Tibial nerve (tissue), 4 donors: ENCODE results near the gene NR1H4. TPM values are rescaled to one million over a fixed set of nuclear protein-coding genes. Genes with fewer than 3 reads are reported as not detected.
"Not testable (repeated sequence)": the region's sequence is repeated elsewhere in the genome, so short reads cannot be mapped to it uniquely, and the experiment has no call there.

Experiments
- DNase-seq, 2 donors: peaks; one replicate each; pipeline ENCODE4 v3.0.0-alpha.2; 2019; ENCODE audit warnings: low spot score in 2 of 2
- H3K27ac ChIP-seq, 4 donors: fragments of 200-600 bp; sonication (generic) in 3 of 4; one replicate each; pipeline ENCODE4 v1.5.1; 2017 to 2019; ENCODE audit warnings: mild to moderate bottlenecking in 1 of 4
- H3K27me3 ChIP-seq, 2 donors: fragments of 200-600 bp; sonication (generic) in 1 of 2; one replicate each; pipeline versions ENCODE4 v1.5.1 to v1.6.0; 2017 to 2019
- H3K36me3 ChIP-seq, 3 donors: fragments of 200-600 bp; sonication (generic); one replicate each; pipeline ENCODE4 v1.5.1; 2018 to 2019
- H3K4me1 ChIP-seq, 4 donors: fragments of 200-600 bp; sonication (generic) in 3 of 4; one replicate each; pipeline ENCODE4 v1.5.1; 2017 to 2019
- H3K4me3 ChIP-seq, 4 donors: fragments of 200-600 bp; sonication (generic) in 3 of 4; one replicate each; pipeline ENCODE4 v1.5.1; 2017 to 2019; ENCODE audit warnings: mild to moderate bottlenecking in 1 of 4, moderate library complexity in 1 of 4
- H3K9me3 ChIP-seq, 4 donors: fragments of 200-600 bp; sonication (generic) in 3 of 4; one replicate each; pipeline ENCODE4 v1.5.1; 2017 to 2019
- CTCF ChIP-seq, 5 experiments: fragments of 200-600 bp in 3 of 5; fragments of 450-650 bp in 2 of 5; sonication (generic) in 3 of 5; IDR thresholded peaks; one replicate each; pipeline ENCODE4 v1.5.1; 2016 to 2019; ENCODE audit warnings: antibody characterized with exemption in 5 of 5, mild to moderate bottlenecking in 3 of 5, moderate library complexity in 2 of 5
- EP300 ChIP-seq, 2 donors: sonication (generic); formaldehyde crosslinking; IDR thresholded peaks; one replicate each; pipeline ENCODE4 v1.6.1; 2017; ENCODE audit warnings: antibody characterized with exemption in 2 of 2, mild to moderate bottlenecking in 1 of 2
- POLR2A ChIP-seq, 2 donors: fragments of 450-650 bp; IDR thresholded peaks; one replicate each; pipeline ENCODE4 v1.6.1; 2017; ENCODE audit warnings: antibody characterized with exemption in 2 of 2, mild to moderate bottlenecking in 2 of 2, moderate library complexity in 2 of 2
- WGBS, 2 donors: methylation state at CpG; one replicate each; pipeline ENCODE4 v1.1.5; 2018; 5-methylcytosine and 5-hydroxymethylcytosine counted together
- total RNA-seq, 4 donors: library from RNA; depleted of rRNA; stranded (reverse); fragments of >200 nt; gene quantifications; one replicate each; pipeline ENCODE4 v1.1.0, GENCODE V29; 2016

The NR1H4 gene
- total RNA-seq, 4 donors from 2014 or later = not detected

- no peak overlapping the region for H3K4me3 ChIP-seq
- H3K27me3 ChIP-seq = no peaks in the 10 kb centered on the region
- H3K36me3 ChIP-seq = no peaks in the 10 kb centered on the region
- H3K4me1 ChIP-seq = no peaks in the 10 kb centered on the region
- DNase-seq = no peak
- no peaks in the 10 kb centered on the region for H3K9me3 ChIP-seq
- WGBS, 2 donors = 86 to 89% methylated on average over 1 of the region's 1 CpG
- TF ChIP-seq CTCF (IDR thresholded peaks at IDR 0.05) (no peak), EP300 (IDR thresholded peaks at IDR 0.05) (no peak), POLR2A (IDR thresholded peaks at IDR 0.05) (no peak)
- H3K27ac ChIP-seq = no peak overlapping the region
These were observed 71.4 kb downstream of the NR1H4 start for GRCh38 chr12:100545092-100545491.

GRCh38 chr12:100553936-100554335 is 80.3 kb downstream of the NR1H4 start:
- H3K9me3 ChIP-seq = no peaks in the 10 kb centered on the region
- peaks cover 4 to 25% (median 5%) of the 10 kb centered on the region in 4 donors for H3K4me1 ChIP-seq
- TF ChIP-seq CTCF (IDR thresholded peaks at IDR 0.05) = no peak
- no peak for TF ChIP-seq POLR2A (IDR thresholded peaks at IDR 0.05)
- no peak for TF ChIP-seq EP300 (IDR thresholded peaks at IDR 0.05)
- no peaks in the 10 kb centered on the region for H3K36me3 ChIP-seq
- 46 to 47% methylated on average over 3 of the region's 3 CpGs for WGBS, 2 donors
- peak overlapping the region in 1 of 4 donors; percentile 41 for H3K27ac ChIP-seq
- no peak overlapping the region for H3K4me3 ChIP-seq
- DNase-seq = no peak
- H3K27me3 ChIP-seq = no peaks in the 10 kb centered on the region

- H3K27me3 ChIP-seq = no peaks in the 10 kb centered on the region
- no peaks in the 10 kb centered on the region for H3K9me3 ChIP-seq
- TF ChIP-seq POLR2A (IDR thresholded peaks at IDR 0.05) = no peak
- TF ChIP-seq CTCF (IDR thresholded peaks at IDR 0.05) = peak; percentile 72 to 94 (median 89)
- TF ChIP-seq EP300 (IDR thresholded peaks at IDR 0.05) = peak; percentile 29 to 53
- no peak overlapping the region for H3K4me3 ChIP-seq
- H3K27ac ChIP-seq = peak overlapping the region in 3 of 4 donors; percentile 34 to 72 (median 60)
- WGBS, 2 donors = 0 to 2% methylated on average over 1 of the region's 1 CpG
- no peaks in the 10 kb centered on the region for H3K36me3 ChIP-seq
- H3K4me1 ChIP-seq = peaks cover 4 to 25% (median 5%) of the 10 kb centered on the region in 4 donors
- DNase-seq = peak in 1 of 2 donors; percentile 86
These were observed 81.0 kb downstream of the NR1H4 start for GRCh38 chr12:100554608-100555077.

- TF ChIP-seq EP300 (IDR thresholded peaks at IDR 0.05) (peak in 1 of 2 donors; percentile 63), POLR2A (IDR thresholded peaks at IDR 0.05) (no peak)
- no peaks in the 10 kb centered on the region for H3K9me3 ChIP-seq
- WGBS, 2 donors = 16% methylated on average over 2 of the region's 2 CpGs
- peak in 1 of 2 donors; percentile 62 for DNase-seq
- H3K36me3 ChIP-seq = no peaks in the 10 kb centered on the region
- H3K27me3 ChIP-seq = no peaks in the 10 kb centered on the region
- no peak overlapping the region for H3K4me3 ChIP-seq
- peaks cover 4 to 25% (median 5%) of the 10 kb centered on the region in 4 donors for H3K4me1 ChIP-seq
- peak overlapping the region in 3 of 4 donors; percentile 34 to 72 (median 60) for H3K27ac ChIP-seq
These were observed 82.1 kb downstream of the NR1H4 start for GRCh38 chr12:100555722-100556121.

- TF ChIP-seq CTCF (IDR thresholded peaks at IDR 0.05) (no peak), POLR2A (IDR thresholded peaks at IDR 0.05) (no peak), EP300 (IDR thresholded peaks at IDR 0.05) (no peak)
- H3K27me3 ChIP-seq = no peaks in the 10 kb centered on the region
- H3K36me3 ChIP-seq = no peaks in the 10 kb centered on the region
- 95 to 98% methylated on average over 2 of the region's 2 CpGs for WGBS, 2 donors
- DNase-seq = no peak
- H3K4me1 ChIP-seq = peaks cover 4 to 25% (median 5%) of the 10 kb centered on the region in 4 donors
- H3K27ac ChIP-seq = no peak overlapping the region
- no peaks in the 10 kb centered on the region for H3K9me3 ChIP-seq
- H3K4me3 ChIP-seq = no peak overlapping the region
These were observed 83.7 kb downstream of the NR1H4 start for GRCh38 chr12:100557357-100557756.

- H3K4me1 ChIP-seq = peaks cover 4 to 32% (median 5%) of the 10 kb centered on the region in 4 donors
- H3K27me3 ChIP-seq, H3K36me3 ChIP-seq, H3K4me3 ChIP-seq, DNase-seq, H3K27ac ChIP-seq, H3K9me3 ChIP-seq: not testable (repeated sequence)
- 89 to 92% methylated on average over 12 to 17 of the region's 21 CpGs for WGBS, 2 donors
These were observed 85.6 kb downstream of the NR1H4 start for GRCh38 chr12:100559261-100559660.
